Spleen (tissue), 11 donors: ENCODE data around the gene GNG4. TPM values are rescaled to one million over a fixed set of nuclear protein-coding genes. Genes with fewer than 3 reads are reported as not detected.
A peak's percentile ranks its signal among the peaks of the same experiment; 100 is the strongest.
"Not testable (repeated sequence)": the region's sequence is repeated elsewhere in the genome, so short reads cannot be mapped to it uniquely, and the experiment has no call there.

Experiments used
- DNase-seq: peaks from one replicate; pipeline ENCODE4 v3.0.0-alpha.2; 2020
- H3K27ac ChIP-seq, 8 donors: fragments of 200-600 bp; sonication (generic) in 7 of 8; 1 replicate in 4 of 8; 2 replicates in 4 of 8; pipeline versions ENCODE4 v1.5.0 to v1.8.0; 2016 to 2021; ENCODE audit warnings: inconsistent platforms in 4 of 8, mild to moderate bottlenecking in 4 of 8, moderate library complexity in 1 of 8
- H3K27me3 ChIP-seq, 7 donors: fragments of 200-600 bp; sonication (generic) in 6 of 7; replicated peaks in 1 of 7; 1 replicate in 4 of 7; 2 replicates in 3 of 7; pipeline versions ENCODE4 v1.5.0 to v1.8.0; 2016 to 2021; ENCODE audit warnings: inconsistent platforms in 3 of 7, mild to moderate bottlenecking in 1 of 7
- H3K36me3 ChIP-seq, 6 donors: fragments of 200-600 bp; sonication (generic) in 5 of 6; 1 replicate in 4 of 6; 2 replicates in 2 of 6; pipeline versions ENCODE4 v1.5.0 to v1.8.0; 2016 to 2021; ENCODE audit warnings: inconsistent platforms in 2 of 6
- H3K4me1 ChIP-seq, 6 donors: fragments of 200-600 bp; sonication (generic) in 5 of 6; 1 replicate in 3 of 6; 2 replicates in 3 of 6; pipeline versions ENCODE4 v1.5.0 to v1.8.0; 2016 to 2021; ENCODE audit warnings: inconsistent platforms in 3 of 6
- H3K4me3 ChIP-seq, 8 donors: fragments of 200-600 bp; sonication (generic) in 7 of 8; 1 replicate in 4 of 8; 2 replicates in 4 of 8; pipeline versions ENCODE4 v1.5.0 to v1.8.0; 2016 to 2021; ENCODE audit warnings: inconsistent platforms in 4 of 8, mild to moderate bottlenecking in 4 of 8, moderate library complexity in 2 of 8
- H3K9me3 ChIP-seq, 8 donors: fragments of 200-600 bp; sonication (generic) in 7 of 8; 1 replicate in 4 of 8; 2 replicates in 4 of 8; pipeline versions ENCODE4 v1.5.0 to v1.8.0; 2016 to 2021; ENCODE audit warnings: inconsistent platforms in 4 of 8
- CTCF ChIP-seq, 11 experiments: fragments of 200-600 bp in 7 of 11; fragments of 450-650 bp in 4 of 11; sonication (generic) in 4 of 11; IDR thresholded peaks in 8 of 11; conservative IDR thresholded peaks in 3 of 11; 1 replicate in 7 of 11; 2 replicates in 4 of 11; pipeline versions ENCODE4 v1.4.0 to v1.8.0; 2016 to 2021; ENCODE audit warnings: antibody characterized with exemption in 11 of 11, inconsistent platforms in 4 of 11, mild to moderate bottlenecking in 1 of 11
- POLR2A ChIP-seq, 3 donors: fragments of 450-650 bp; IDR thresholded peaks; one replicate each; pipeline ENCODE4 v1.5.1; 2017; ENCODE audit warnings: antibody characterized with exemption in 3 of 3, mild to moderate bottlenecking in 1 of 3
- POLR2AphosphoS5 ChIP-seq, 3 donors: sonication (generic); formaldehyde crosslinking; IDR thresholded peaks; one replicate each; pipeline ENCODE4 v1.5.1; 2017; ENCODE audit warnings: antibody characterized with exemption in 3 of 3
- WGBS, 5 donors: extraction: QIAGEN DNeasy Blood & Tissue Kit in 3 of 5; methylation state at CpG; one replicate each; pipeline versions ENCODE4 v1.1.5 to v1.1.7; 2013 to 2018; 5-methylcytosine and 5-hydroxymethylcytosine counted together
- intact Hi-C: fragments of 100-400 bp; cut with DNase I; formaldehyde crosslinking; loops from one replicate; pipeline ENCODE4 v1.15.0; 2023; ENCODE audit warnings: low total_unique reads
- polyA plus RNA-seq, 3 donors: library from polyadenylated mRNA; stranded (reverse); fragments of 200-250 nt; gene quantifications; one replicate each; pipeline ENCODE4 v1.2.1, GENCODE V29; 2013
- total RNA-seq, 7 donors: library from RNA; depleted of rRNA in 3 of 7; stranded (reverse); fragments of >200 nt in 3 of 7; fragmentation: NEBNext Ultra II Directional in 4 of 7; extraction: Animal tissue kit (Norgen Biotek cat#: 25700) in 4 of 7; gene quantifications; one replicate each; pipeline versions ENCODE4 v1.1.0 to v1.2.1, GENCODE V29; 2016 to 2021
- donor health status: healthy with polysubstance abuse.
- donor health status: DM: no; HTN: no; CAD: no; lungs with moderate emphysema.
- donor health status: DM: no; HTN: no; CAD: no.
- donor health status: Bipolar disorder and iron deficiency.
- donor health status: healthy.
- donor health status: DM: no; HTN: no; CAD: no.
- donor health status: DM: yes; HTN: yes; CAD: no.

The GNG4 gene
- total and polyA plus RNA-seq, 10 donors = 0.13 to 0.65 (median 0.18) TPM; not detected in 6

- H3K4me3 ChIP-seq = no peak overlapping the region
- WGBS, 5 donors = 74 to 85% (median 80%) methylated on average over 7 of the region's 7 CpGs
- no peaks in the 10 kb centered on the region for H3K9me3 ChIP-seq
- peaks cover 0 to 21% (median 0%) of the 10 kb centered on the region in 7 donors for H3K27me3 ChIP-seq
- H3K27ac ChIP-seq = no peak overlapping the region
- H3K36me3 ChIP-seq = no peaks in the 10 kb centered on the region
- DNase-seq = peak; percentile 18
- TF ChIP-seq CTCF (IDR thresholded peaks at IDR 0.05 in 8 of 11, conservative IDR thresholded peaks at IDR 0.05 in 3 of 11) = peak in 2 of 11 experiments; percentile 28 to 35
- TF ChIP-seq POLR2A (IDR thresholded peaks at IDR 0.05) = no peak
- intact Hi-C loops = no loop called here
- no peaks in the 10 kb centered on the region for H3K4me1 ChIP-seq
Measured at GRCh38 chr1:235597867-235598553, 51.6 kb downstream of the GNG4 start.

- WGBS, 5 donors = 75 to 89% (median 80%) methylated on average over 8 of the region's 8 CpGs
- intact Hi-C loops = no loop called here
Measured at GRCh38 chr1:235595079-235595478, 54.5 kb downstream of the GNG4 start.

GRCh38 chr1:235594281-235594895 is 55.2 kb downstream of the GNG4 start:
- intact Hi-C loops = not testable (repeated sequence)
- 89 to 100% (median 96%) methylated on average over 1 to 20 of the region's 20 CpGs for WGBS, 5 donors

More at GRCh38 chr1:235595079-235595478, 54.5 kb downstream of the GNG4 start:
- Histone ChIP-seq H3K9me3 (peaks cover 0 to 3% (median 0%) of the 10 kb centered on the region in 8 donors), H3K4me1 (no peaks in the 10 kb centered on the region), H3K4me3 (no peak overlapping the region), H3K27me3 (peaks cover 0 to 36% (median 0%) of the 10 kb centered on the region in 7 donors), H3K36me3 (no peaks in the 10 kb centered on the region), H3K27ac (no peak overlapping the region)
- DNase-seq = peak; percentile 29
- TF ChIP-seq CTCF (IDR thresholded peaks at IDR 0.05 in 8 of 11, conservative IDR thresholded peaks at IDR 0.05 in 3 of 11) = no peak
- TF ChIP-seq POLR2AphosphoS5 (IDR thresholded peaks at IDR 0.05) = no peak
- no peak for TF ChIP-seq POLR2A (IDR thresholded peaks at IDR 0.05)

GRCh38 chr1:235588916-235589515 is 60.6 kb downstream of the GNG4 start:
- intact Hi-C loops = no loop called here
- peaks cover 0 to 24% (median 0%) of the 10 kb centered on the region in 7 donors for H3K27me3 ChIP-seq
- H3K9me3 ChIP-seq = peaks cover 0 to 26% (median 15%) of the 10 kb centered on the region in 8 donors
- H3K36me3 ChIP-seq = no peaks in the 10 kb centered on the region
- no peak overlapping the region for H3K4me3 ChIP-seq
- H3K4me1 ChIP-seq = no peaks in the 10 kb centered on the region
- peak; percentile 47 for DNase-seq
- no peak for TF ChIP-seq POLR2A (IDR thresholded peaks at IDR 0.05)
- no peak for TF ChIP-seq POLR2AphosphoS5 (IDR thresholded peaks at IDR 0.05)
- TF ChIP-seq CTCF (IDR thresholded peaks at IDR 0.05 in 8 of 11, conservative IDR thresholded peaks at IDR 0.05 in 3 of 11) = no peak
- no peak overlapping the region for H3K27ac ChIP-seq
- WGBS, 5 donors = 77 to 85% (median 84%) methylated on average over 12 of the region's 12 CpGs

More at GRCh38 chr1:235594281-235594895, 55.2 kb downstream of the GNG4 start:
- Histone ChIP-seq H3K9me3 (peaks cover 0 to 10% (median 2%) of the 10 kb centered on the region in 8 donors), H3K27me3 (peaks cover 0 to 36% (median 0%) of the 10 kb centered on the region in 7 donors)
- H3K4me1 ChIP-seq, H3K27ac ChIP-seq, H3K4me3 ChIP-seq, H3K36me3 ChIP-seq: not testable (repeated sequence)
- DNase-seq = peak; percentile 42
